ENCODE results near the gene GRAMD4.

Gene GRAMD4

DNA sequence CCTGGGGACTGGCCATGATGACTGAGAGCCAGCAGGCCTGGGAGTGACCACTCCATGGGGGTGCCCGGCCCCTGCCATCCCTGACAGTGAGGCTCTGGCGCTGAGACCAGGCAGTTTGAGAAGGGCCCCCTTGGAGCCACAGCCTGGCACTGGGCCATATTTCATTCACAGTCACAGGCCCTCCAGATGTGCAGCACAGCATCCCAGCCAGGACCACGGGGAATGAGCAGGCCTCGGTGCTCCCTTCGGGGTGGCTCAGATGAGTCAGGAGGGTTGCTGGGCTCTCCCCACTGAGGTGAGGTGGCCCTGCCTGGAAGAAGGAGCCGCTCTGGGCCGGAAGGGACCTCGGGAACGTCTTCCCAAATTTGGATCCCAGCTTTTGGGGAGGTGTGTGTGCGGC, 53.0 kb downstream of the GRAMD4 start:
- DNase-seq (ENCODE audit: low read depth), result no peak

DNA sequence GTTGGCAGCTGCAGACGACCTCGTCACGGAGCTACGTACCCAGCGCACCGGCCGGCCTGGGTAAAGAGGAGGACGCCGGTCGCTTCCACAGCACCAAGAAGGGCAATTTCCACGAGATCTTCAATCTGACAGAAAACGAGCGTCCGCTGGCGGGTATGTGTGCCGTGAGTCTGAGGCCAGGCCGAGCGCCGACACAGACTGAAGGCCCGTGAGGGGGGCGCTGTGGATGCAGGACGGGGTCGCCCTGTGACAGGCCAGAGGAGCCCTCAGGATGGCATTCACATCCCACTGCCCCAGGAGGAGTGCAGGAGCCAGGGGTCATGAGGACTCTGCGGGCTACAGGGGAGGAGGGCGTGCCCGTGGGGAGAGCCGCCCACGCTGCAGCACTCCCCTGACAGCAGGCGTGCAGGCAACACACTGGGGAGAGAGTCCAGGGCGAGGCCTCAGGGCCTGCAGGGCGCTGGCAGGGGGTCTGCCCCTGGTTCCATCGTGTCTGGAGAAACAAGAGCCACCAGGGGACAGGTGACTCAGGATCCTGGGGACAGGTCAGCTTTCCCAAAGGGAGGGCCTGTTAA, 53.6 kb downstream of the GRAMD4 start:
- DNase-seq (ENCODE audit: low read depth), result no peak

GRCh38 chr22:46674367-46674781, 54.2 kb downstream of the GRAMD4 start:
- peak; percentile 75 for DNase-seq (ENCODE audit: low read depth)

- DNase-seq (ENCODE audit: low read depth), result no peak
Observed at GRCh38 chr22:46674906-46675305, 54.7 kb downstream of the GRAMD4 start.

- DNase-seq (ENCODE audit: low read depth), result no peak
Observed at GRCh38 chr22:46675479-46675878, 55.3 kb downstream of the GRAMD4 start.

- DNase-seq (ENCODE audit: low read depth), result no peak
Observed at GRCh38 chr22:46675938-46676337, 55.8 kb downstream of the GRAMD4 start.

GRCh38 chr22:46676479-46676878, 56.3 kb downstream of the GRAMD4 start:
- DNase-seq (ENCODE audit: low read depth), result no peak

- DNase-seq (ENCODE audit: low read depth), result no peak
Observed at GRCh38 chr22:46676881-46677280, 56.7 kb downstream of the GRAMD4 start.

DNA sequence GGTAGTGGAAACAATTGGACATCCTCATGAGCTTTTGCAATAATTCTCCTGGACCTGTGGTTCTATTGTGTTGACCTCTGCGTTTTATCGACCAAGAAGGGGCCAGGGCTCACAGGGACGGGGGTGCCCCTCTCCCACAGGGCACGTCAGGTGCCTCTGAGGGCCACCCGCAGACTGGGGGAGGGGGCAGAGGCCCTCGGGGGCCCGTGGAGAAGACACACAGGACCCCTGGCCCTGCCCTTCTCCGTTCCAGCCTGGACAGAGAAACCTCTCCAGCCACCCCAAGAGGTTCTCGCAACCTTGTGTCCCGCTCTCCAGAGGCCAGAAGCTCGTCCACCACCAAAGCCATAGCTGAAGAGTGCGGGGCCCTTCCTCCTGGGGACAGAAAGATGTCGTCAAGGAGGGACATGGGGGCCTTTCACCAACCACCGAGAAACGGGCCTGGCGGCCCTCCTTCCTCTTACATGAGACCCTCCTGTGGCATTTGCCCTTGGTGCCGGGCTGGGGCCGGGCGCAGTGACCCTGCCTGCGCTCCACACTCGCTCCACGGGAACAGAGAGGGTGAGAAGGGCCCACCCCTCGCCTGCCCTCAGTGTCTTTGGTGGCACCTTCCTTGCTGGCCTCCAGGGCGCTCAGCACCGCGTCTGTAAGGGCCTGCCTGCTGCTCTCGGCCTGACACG, 57.3 kb downstream of the GRAMD4 start:
- no peak for DNase-seq (ENCODE audit: low read depth)

GRCh38 chr22:46678003-46678657, 57.9 kb downstream of the GRAMD4 start:
- DNase-seq (ENCODE audit: low read depth), result no peak

DNA sequence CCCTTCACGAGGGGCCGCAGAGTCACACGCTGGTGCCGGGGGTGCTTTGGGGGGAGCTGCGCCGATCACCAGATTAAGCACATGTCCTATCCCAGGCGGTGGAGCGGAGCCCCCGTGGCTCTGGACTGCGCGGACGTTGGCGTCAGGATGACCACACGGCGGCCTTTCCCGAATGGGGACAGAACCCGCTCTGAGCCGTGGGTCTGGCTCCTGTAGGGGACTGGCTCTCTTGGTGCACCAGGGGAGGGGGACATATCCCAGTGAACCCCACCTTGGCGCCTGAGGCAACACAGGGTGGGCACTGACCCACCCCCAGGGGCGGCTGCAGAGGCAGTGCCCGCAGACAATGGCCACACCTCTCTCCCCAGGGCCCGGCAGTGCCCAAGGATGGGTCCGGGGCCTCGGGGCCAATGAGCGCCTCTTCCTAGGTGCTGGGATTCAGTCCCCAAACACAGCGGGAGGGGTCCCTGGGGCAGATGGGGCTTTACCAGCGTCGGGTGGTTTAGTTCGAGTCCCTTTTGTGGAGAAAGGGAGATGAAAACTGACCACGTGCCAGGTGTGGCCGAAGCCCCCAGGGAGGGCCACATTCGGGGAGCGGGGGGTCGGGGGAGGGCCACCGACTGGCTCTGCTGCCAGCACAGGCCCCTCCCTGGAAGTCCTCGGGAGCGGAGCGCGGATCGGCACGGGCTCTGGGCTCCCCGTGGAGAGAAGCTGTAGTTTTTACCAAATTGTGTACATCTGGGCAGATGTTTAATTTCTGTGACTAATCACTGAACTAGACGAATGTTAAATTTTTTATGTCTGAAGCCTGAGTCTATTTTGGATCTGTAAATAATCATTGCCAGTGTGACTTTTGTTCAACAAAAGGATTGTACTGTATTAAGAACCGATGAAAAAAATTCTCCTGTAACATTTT, 58.9 kb downstream of the GRAMD4 start:
- DNase-seq (ENCODE audit: low read depth), result no peak

GRCh38 chr22:46679706-46680269, 59.6 kb downstream of the GRAMD4 start:
- no peak for DNase-seq (ENCODE audit: low read depth)

DNA sequence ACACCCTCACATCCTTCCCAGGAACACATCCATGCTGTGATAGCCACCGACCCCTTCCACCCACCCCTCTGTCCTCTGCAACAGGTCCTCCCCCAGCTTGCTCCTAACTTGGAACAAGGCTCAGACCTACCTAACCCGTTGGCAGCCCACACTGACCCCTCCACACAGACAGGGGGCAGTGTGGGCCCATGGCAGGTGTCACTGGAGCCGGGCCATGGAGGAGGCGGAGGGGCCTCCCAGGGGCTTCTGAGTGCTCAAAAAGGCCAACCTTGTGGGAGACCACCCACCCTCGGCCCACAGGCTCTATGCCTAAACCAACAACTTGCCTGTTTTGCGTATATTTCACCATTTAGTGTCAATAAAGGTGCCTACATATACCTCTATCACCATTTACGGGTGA, 60.8 kb downstream of the GRAMD4 start:
- no peak for DNase-seq (ENCODE audit: low read depth)

- DNase-seq (ENCODE audit: low read depth), result no peak
Observed at GRCh38 chr22:46682011-46682731, 62.0 kb downstream of the GRAMD4 start.

DNA sequence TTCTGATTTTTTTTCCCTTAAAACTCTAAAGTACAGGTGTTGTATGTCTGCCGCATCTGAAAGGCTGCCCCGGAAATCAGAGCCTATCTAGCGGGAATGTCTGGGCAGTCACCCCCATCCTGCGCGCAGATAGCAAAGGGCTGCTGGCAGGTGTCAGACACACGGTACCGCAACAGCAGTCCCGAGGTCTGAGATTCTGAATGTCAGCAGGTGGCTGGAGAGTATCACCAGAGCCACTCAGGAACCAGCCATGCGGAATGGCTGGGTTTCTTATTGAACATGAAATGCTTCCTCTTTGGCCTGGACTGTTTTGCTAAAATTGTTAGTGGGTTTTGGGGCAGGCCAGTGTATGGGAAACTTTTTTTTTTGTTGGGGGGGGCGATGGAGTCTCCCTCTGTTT, 64.5 kb downstream of the GRAMD4 start:
- DNase-seq (ENCODE audit: low read depth), result no peak

DNA sequence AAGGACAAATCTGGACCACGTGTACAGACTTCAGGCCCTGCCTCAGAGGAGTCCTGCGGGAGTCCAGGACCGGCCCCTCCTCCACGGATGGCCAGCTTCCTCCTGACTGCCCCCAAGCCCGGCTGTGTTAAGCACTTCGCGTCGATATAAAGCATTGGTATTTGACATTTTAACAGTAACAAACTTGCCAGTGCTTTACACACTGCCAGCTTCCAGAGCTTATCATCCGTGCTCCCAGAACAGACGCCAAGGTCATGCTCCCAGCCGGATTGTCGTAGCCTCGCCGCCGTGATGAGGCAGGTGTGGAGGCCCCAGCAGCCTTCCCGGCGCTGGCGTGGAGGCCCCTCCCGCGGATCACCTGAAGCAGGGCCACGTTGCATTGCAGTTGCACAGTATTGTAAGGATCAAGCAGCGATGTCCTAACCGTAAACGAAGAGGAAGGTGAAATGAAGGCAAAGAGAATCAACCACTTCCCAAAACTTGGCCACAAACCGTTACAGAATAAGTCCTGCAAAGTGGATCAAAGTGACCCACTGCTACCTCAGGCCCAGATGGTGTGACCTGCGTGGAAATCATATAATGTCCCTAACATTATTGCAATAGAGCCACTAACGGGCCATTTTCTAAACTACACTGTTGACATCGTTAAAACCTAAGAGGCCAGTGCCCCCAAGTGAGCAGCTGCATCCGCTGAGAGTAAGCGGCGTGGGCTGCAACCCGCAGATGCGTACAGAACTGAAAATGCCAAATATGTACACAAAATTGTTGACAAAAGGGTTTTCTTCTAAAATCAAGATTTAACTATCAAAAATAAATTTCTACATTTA, 66.2 kb downstream of the GRAMD4 start:
- DNase-seq (ENCODE audit: low read depth), result no peak

DNA sequence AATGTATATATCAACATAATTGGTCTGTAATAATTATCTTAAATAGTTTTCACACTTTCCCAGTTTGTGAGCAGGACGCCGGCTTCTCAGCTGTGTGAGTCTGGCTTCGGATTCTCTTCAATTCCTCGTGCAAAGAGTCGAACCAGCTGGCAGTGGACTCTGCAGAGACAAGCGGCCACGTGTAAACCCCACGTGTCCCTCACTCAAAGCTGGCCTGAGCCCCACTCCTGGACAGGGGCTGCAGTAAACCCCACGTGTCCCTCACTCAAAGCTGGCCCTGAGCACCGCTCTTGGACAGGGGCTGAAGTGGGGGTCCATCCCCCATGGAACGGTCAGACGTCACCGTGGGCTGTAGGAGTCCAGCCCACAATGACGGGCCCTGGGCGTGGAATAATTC, 66.9 kb downstream of the GRAMD4 start:
- DNase-seq (ENCODE audit: low read depth), result no peak

DNA sequence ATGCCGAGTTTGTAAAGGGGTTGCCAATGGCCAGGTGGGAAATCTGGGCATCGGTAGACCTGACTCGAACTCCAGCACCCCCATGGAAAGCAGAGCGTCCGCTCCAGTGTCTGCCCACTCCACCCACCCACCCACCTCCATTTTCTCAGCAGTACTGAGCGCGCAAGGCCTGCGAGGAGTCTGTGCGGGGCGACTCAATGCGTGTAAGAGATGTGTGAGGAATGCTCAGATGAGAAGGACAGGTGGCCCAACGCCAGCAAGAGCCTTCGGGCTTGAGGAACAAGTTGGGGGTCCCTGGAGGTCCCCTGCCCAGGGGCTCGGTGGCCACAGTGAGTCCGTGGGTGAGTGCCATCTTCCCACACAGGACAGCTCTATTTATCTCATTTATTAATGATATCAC, 67.3 kb downstream of the GRAMD4 start:
- no peak for DNase-seq (ENCODE audit: low read depth)

DNA sequence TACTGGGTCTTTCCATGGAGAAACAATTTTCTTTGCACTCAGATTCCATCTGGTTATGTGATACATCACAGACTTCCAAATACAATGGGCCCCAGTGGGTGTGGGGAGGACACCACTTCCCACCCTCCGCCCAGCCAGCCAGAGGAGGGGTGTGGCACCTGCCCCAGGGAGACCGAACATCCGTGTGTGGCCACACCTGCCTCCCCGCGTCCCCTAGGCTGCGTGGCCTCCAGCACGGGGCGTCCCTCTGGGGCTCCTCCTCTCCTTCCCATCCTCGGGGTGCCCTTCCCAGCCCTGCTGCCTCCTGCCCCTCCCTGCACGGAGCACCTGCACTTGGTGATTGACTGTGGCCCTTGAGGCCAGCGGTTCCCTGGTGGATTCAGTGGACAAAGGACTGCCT, 68.8 kb downstream of the GRAMD4 start:
- no peak for DNase-seq (ENCODE audit: low read depth)

DNA sequence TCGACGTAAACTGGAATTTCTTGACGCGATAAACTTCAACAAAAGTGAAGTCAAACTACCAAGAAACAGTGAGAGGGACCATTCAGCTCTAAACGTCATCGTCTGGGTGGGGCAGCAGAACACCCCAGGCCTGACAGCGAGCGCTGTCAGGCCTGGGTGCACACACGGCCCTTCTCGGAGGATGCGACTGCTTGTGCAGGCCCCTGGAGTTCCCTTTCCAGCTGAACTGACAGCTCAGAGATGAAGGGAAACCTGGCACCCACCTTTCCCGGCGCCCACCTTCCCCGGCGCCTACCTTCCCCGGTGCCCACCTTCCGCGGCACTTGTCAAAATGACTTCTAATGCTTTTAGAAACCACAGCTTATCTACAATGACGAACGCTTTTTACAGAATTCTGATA, 70.0 kb downstream of the GRAMD4 start:
- DNase-seq (ENCODE audit: low read depth), result no peak

DNA sequence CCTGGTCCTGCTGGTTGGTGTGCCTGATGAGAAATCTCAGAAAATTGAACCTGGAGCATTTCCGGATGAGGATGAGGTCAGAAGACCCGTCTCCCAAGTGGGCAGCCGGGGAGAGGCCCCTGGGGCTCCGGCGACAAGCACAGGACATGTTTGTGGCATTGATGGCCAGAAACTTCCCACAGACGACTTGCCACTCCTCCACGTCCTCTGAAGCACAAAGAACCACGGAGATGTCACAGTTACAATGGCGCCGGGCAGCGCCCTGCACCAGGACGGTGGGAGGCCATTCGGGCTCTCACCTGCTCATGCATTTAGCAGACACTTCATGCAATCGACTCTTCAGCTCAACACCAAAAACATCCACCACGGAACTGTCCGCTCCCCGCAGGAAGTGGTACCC, 71.4 kb downstream of the GRAMD4 start:
- no peak for DNase-seq (ENCODE audit: low read depth)
